Measurements from ENCODE around the gene AXL. TPM values are rescaled to one million over a fixed set of nuclear protein-coding genes. Genes with fewer than 3 reads are reported as not detected.

The AXL gene
- total and polyA plus RNA-seq, 2 of the 13 experiments (the other 11 are each of a cell fraction or from before 2014, with no cell fraction given): 0.71 to 5.9 TPM

GRCh38 chr19:41192574-41193429, 26.2 kb upstream of the AXL start, which contains the start of gene CYP2S1 (continued):
- no peak for TF ChIP-seq ZNF512B (CRISPR knock-in tag; IDR thresholded peaks at IDR 0.05; ENCODE audit: borderline replicate concordance)
- no peak for TF ChIP-seq BRD4 (CRISPR knock-in tag; IDR thresholded peaks at IDR 0.05)
- no peak for TF ChIP-seq MIXL1 (CRISPR knock-in tag; IDR thresholded peaks at IDR 0.05)
- no peak for TF ChIP-seq ZNF549 (CRISPR knock-in tag; IDR thresholded peaks at IDR 0.05)
- peak; percentile 49; the same call in 1 of the 2 replicates for TF ChIP-seq ZGPAT (CRISPR knock-in tag; IDR thresholded peaks at IDR 0.05)
- TF ChIP-seq ZNF747 (CRISPR knock-in tag; IDR thresholded peaks at IDR 0.05; ENCODE audit: borderline replicate concordance): no peak
- no peak for TF ChIP-seq ZNF83 (CRISPR knock-in tag; IDR thresholded peaks at IDR 0.05; ENCODE audit: borderline replicate concordance)
- no peak for TF ChIP-seq XRCC5 (optimal IDR thresholded peaks at IDR 0.05; ENCODE audit: low read length)
- no peak for TF ChIP-seq SRF (IDR thresholded peaks at IDR 0.05; ENCODE audit: low read depth, low read length)
- TF ChIP-seq, protein P1, sequence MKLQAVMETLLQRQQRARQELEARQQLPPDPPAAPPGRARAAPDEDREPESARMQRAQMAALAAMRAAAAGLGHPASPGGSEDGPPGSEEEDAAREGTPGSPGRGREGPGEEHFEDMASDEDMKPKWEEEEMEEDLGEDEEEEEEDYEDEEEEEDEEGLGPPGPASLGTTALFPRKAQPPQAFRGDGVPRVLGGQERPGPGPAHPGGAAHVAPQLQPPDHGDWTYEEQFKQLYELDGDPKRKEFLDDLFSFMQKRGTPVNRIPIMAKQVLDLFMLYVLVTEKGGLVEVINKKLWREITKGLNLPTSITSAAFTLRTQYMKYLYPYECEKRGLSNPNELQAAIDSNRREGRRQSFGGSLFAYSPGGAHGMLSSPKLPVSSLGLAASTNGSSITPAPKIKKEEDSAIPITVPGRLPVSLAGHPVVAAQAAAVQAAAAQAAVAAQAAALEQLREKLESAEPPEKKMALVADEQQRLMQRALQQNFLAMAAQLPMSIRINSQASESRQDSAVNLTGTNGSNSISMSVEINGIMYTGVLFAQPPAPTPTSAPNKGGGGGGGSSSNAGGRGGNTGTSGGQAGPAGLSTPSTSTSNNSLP (IDR thresholded peaks at IDR 0.05; ENCODE audit: low read depth, low read length): no peak
- TF ChIP-seq, protein P2, sequence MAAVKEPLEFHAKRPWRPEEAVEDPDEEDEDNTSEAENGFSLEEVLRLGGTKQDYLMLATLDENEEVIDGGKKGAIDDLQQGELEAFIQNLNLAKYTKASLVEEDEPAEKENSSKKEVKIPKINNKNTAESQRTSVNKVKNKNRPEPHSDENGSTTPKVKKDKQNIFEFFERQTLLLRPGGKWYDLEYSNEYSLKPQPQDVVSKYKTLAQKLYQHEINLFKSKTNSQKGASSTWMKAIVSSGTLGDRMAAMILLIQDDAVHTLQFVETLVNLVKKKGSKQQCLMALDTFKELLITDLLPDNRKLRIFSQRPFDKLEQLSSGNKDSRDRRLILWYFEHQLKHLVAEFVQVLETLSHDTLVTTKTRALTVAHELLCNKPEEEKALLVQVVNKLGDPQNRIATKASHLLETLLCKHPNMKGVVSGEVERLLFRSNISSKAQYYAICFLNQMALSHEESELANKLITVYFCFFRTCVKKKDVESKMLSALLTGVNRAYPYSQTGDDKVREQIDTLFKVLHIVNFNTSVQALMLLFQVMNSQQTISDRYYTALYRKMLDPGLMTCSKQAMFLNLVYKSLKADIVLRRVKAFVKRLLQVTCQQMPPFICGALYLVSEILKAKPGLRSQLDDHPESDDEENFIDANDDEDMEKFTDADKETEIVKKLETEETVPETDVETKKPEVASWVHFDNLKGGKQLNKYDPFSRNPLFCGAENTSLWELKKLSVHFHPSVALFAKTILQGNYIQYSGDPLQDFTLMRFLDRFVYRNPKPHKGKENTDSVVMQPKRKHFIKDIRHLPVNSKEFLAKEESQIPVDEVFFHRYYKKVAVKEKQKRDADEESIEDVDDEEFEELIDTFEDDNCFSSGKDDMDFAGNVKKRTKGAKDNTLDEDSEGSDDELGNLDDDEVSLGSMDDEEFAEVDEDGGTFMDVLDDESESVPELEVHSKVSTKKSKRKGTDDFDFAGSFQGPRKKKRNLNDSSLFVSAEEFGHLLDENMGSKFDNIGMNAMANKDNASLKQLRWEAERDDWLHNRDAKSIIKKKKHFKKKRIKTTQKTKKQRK (IDR thresholded peaks at IDR 0.05; ENCODE audit: low read length): no peak
- TF ChIP-seq ATM (IDR thresholded peaks at IDR 0.05; ENCODE audit: borderline replicate concordance): no peak
- TF ChIP-seq ZNF616 (CRISPR knock-in tag; IDR thresholded peaks at IDR 0.05; ENCODE audit: low read depth): no peak
- no peak for TF ChIP-seq ZNF878 (CRISPR knock-in tag; IDR thresholded peaks at IDR 0.05)
- no peak for TF ChIP-seq HMG20A (CRISPR knock-in tag; IDR thresholded peaks at IDR 0.05; ENCODE audit: borderline replicate concordance)
- TF ChIP-seq MAX (IDR thresholded peaks at IDR 0.05): no peak
- TF ChIP-seq KLF9 (CRISPR knock-in tag; IDR thresholded peaks at IDR 0.05; ENCODE audit: low read depth): no peak
- no peak for TF ChIP-seq ZBTB46 (CRISPR knock-in tag; IDR thresholded peaks at IDR 0.05; ENCODE audit: borderline replicate concordance)

Data from HepG2 (cell line).